ENCODE results near the gene AHRR.

GRCh38 chr5:321230-321725, at the start of gene AHRR:
- peak; percentile 62 for TF ChIP-seq CTCF (conservative IDR thresholded peaks at IDR 0.05; ENCODE audit: low read depth, low read length)
- TF ChIP-seq RAD21 (IDR thresholded peaks at IDR 0.05; ENCODE audit: low read length), result peak; percentile 46
- no peak for TF ChIP-seq POLR2A (IDR thresholded peaks at IDR 0.05; ENCODE audit: low read depth, low read length)
- 0 out of 2 replicates have a peak, but pooled peaks have one; percentile 11 for TF ChIP-seq MXI1 (IDR thresholded peaks at IDR 0.05; ENCODE audit: borderline replicate concordance, low read depth, low read length)
- TF ChIP-seq SMC3 (IDR thresholded peaks at IDR 0.05; ENCODE audit: low read depth, low read length), result peak; percentile 30
- no peak for TF ChIP-seq RCOR1 (IDR thresholded peaks at IDR 0.05; ENCODE audit: insufficient replicate concordance, low read length)
